Skin of body (tissue), 2 donors: Measurements from ENCODE around the gene SPRED3. TPM values are rescaled to one million over a fixed set of nuclear protein-coding genes. Genes with fewer than 3 reads are reported as not detected.
A peak's percentile ranks its signal among the peaks of the same experiment; 100 is the strongest.
"Not testable (repeated sequence)": the region's sequence is repeated elsewhere in the genome, so short reads cannot be mapped to it uniquely, and the experiment has no call there.

ENCODE experiments used
- DNase-seq: peaks from one replicate; lab custom pipeline; 2025; lab: John Stamatoyannopoulos, UW
- total RNA-seq: library from RNA; depleted of rRNA; stranded (reverse); fragments of >200 nt; gene quantifications from one replicate; pipeline ENCODE4 v1.2.3, GENCODE V29; 2014

SPRED3 gene
- total RNA-seq, 1 donor from 2014 or later, result 0.99 TPM

GRCh38 chr19:38391911-38392464 is 3.5 kb downstream of the SPRED3 start:
- DNase-seq, result no peak

DNA sequence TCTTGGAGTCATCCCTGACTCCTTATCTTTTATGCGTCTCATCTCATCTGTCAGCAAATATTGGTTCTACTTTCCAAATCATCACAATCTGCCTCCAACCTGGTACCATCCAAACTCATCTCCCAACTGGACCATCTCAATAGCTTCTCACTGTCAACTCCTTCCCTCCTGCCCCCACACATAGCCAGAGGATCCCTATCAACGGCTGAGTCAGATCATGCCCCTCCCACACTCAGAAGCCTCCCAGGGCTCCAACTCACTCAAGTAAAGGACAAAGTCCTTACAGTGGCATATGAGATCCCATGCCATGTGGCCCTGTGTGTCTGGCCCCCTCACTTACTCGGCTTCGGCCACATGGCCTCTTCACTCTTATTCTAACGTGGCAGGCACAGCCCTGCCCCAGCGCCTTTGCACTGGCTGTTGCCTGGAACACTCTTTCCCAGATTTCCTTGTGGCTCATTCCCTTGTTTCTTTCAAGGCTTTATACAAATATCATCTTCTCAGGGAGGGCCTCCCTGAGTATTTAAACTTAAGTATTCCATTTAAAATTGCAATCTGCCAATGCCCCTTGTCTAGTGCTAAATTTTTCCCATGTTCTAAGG is 4.3 kb downstream of the SPRED3 start:
- no peak for DNase-seq

DNA sequence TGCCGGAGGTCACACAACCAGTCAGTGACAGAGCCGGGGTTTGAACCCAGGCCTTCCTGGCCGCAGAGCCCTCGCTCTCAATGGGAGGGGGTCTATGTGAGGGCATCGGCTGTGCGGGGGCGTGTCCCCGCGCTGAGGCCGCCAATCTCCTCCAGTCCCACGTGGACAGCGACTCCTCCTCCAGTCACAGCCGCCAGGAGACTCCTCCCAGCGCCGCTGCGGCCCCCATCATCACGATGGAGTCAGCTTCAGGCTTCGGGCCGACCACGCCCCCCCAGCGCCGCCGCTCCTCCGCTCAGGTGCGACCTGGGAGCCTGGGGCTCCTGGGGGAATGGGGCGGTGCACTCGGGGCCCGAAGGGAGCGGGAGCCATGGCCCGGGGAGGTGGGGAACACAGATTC is 6.0 kb downstream of the SPRED3 start:
- no peak for DNase-seq

DNA sequence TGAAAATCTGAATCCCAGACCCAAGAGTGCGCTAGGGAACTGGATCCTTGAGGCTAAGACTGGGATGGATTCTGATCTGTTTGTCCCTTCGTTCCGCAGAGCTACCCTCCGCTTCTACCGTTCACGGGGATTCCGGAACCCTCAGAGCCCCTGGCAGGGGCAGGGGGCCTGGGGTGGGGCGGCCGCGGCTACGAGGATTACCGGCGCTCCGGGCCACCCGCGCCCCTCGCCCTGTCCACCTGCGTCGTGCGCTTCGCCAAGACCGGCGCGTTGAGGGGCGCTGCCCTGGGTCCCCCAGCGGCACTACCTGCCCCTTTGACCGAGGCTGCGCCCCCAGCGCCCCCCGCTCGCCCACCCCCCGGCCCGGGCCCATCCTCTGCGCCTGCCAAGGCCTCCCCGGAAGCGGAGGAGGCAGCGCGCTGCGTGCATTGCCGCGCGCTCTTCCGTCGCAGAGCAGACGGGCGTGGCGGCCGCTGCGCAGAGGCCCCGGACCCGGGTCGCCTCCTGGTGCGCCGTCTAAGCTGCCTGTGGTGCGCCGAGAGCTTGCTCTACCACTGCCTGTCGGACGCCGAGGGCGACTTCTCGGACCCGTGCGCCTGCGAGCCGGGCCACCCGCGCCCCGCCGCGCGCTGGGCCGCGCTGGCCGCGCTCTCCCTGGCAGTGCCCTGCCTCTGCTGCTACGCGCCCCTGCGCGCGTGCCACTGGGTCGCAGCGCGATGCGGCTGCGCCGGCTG is 7.1 kb downstream of the SPRED3 start:
- no peak for DNase-seq

GRCh38 chr19:38399081-38399480 is 10.6 kb downstream of the SPRED3 start:
- no peak for DNase-seq

DNA sequence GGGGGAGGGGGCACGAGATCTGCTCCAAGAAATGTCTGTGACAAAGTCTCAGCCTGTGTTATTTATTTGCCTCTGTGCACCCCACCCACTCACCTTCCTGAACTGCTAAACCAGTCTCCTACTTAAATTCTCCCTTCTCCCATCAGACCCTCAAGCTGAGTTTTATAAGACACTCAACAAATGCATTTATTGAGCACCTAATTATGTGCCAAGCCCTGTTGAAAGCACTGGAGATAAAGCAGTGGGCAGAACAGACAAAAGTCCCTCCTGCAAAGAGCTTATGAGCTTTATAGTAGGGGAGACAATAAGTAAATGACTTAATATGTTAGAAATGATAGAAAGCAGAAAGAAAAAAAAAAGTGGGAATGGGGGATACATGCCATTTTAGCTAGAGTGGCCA is 11.0 kb downstream of the SPRED3 start:
- no peak for DNase-seq

GRCh38 chr19:38400361-38400760 is 11.9 kb downstream of the SPRED3 start:
- no peak for DNase-seq

DNA sequence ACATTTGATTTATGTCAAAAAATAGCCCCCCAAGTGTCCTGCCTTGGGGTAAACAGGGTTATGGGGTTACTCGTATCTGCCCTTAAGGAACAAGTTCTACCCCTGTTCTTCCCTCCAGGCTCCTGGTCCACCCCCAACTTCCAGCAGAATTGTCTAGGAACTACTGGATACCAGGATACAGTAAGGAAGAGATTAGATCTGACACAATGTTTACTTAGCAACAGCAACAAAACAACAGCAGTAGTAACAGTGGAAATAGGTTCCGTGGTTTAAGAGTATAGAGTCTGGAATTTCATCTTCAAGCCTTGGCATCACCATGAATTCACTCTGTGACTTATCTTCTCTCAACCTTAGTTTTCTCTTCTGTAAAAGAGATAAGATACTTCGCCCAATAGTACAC is 12.7 kb downstream of the SPRED3 start:
- no peak for DNase-seq

DNA sequence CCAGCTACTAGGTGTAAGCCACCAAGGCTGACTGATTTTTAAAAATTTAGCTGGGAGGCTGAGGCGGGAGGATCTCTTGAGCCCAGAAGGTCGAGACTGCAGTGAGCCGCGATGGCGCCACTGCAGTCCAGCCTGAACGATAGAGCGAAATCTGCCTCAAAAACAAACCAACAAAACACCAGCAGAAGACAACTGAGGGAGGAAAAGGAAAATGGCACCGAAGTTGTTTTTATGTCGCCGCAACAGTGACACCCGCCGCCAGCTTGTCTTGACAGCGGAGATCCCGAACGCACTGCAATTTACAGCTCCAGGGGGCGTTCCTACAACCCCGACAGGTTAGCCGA is 14.1 kb downstream of the SPRED3 start:
- DNase-seq, result no peak

- peak; percentile 97 for DNase-seq
Measured at GRCh38 chr19:38402967-38403674, 14.6 kb downstream of the SPRED3 start, which contains the start of gene FAM98C. TSS of gene FAM98C (plus strand) at chr19:38403093. CDS start at chr19:38403154, 61 bp downstream.

DNA sequence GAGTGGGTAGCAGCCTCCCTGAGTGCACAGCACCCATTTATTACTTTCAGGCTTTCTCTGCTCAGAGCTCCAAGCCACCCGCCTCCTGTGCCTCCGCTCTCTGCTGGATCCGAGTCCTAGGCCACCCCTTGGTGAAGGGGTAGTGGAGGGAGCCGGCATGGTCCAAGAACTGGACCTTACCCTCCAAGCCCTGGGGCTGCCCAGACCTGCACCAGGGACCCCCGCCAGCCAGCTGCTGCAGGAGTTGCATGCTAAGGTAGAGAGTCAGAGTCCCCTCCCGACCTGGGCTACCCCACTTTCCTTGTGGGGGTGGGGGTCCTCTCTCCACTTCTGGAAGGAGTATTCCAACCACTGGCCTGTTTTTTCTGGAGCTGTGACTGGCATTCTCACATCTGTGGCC is 16.4 kb downstream of the SPRED3 start:
- DNase-seq, result no peak

GRCh38 chr19:38405276-38405675 is 16.8 kb downstream of the SPRED3 start:
- no peak for DNase-seq

- no peak for DNase-seq
Measured at GRCh38 chr19:38409631-38410133, 21.2 kb downstream of the SPRED3 start.

- DNase-seq, result not testable (repeated sequence)
Measured at GRCh38 chr19:38410407-38410806, 21.9 kb downstream of the SPRED3 start.

- no peak for DNase-seq
Measured at GRCh38 chr19:38411041-38411712, 22.7 kb downstream of the SPRED3 start.

DNA sequence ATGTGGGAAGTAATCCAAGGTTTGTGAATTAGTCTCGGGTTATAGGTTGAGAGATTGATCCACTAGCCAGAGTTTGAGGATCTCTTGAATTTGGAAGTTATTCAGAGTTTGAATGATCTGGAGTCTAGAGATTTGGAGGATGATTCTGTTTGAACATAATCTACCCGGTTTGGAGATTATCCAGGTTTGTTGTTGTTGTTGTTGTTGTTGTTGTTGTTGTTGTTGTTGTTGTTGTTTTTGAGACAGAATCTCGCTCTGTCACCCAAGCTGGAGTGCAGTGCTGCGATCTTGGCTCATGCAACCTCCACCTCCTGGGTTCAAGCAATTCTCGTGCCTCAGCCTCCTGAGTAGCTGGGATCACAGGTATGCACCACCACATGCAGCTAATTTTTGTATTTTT is 23.4 kb downstream of the SPRED3 start:
- DNase-seq, result not testable (repeated sequence)

GRCh38 chr19:38412491-38412890 is 24.0 kb downstream of the SPRED3 start:
- no peak for DNase-seq

GRCh38 chr19:38412961-38413360 is 24.5 kb downstream of the SPRED3 start:
- DNase-seq, result no peak

DNA sequence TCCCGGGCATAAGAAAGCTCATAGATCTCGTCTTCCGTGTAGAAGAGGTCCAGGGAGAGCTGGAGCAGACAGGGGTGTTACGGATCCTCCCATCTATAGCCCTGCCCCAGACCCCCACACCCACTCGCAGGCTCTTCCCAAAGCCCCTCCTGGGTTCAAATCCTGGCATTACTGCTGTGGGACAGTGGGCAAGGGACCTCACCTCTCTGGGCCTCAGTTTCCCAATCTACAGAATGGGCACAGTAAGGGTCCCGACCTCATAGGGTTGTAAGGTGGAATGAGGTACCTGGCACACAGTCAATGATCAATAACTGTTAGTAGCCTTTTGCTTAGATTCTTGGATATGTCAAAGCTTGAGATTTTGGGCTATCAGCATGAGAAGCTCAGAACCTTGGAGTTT is 24.9 kb downstream of the SPRED3 start:
- no peak for DNase-seq

GRCh38 chr19:38417146-38417543 is 28.6 kb downstream of the SPRED3 start:
- no peak for DNase-seq
